Spleen (tissue), 11 donors: ENCODE measurements around the gene AKIRIN2. TPM values are rescaled to one million over a fixed set of nuclear protein-coding genes. Genes with fewer than 3 reads are reported as not detected.

Experiments
- DNase-seq: peaks from one replicate; pipeline ENCODE4 v3.0.0-alpha.2; 2020
- H3K27ac ChIP-seq, 8 donors: fragments of 200-600 bp; sonication (generic) in 7 of 8; 1 replicate in 4 of 8; 2 replicates in 4 of 8; pipeline versions ENCODE4 v1.5.0 to v1.8.0; 2016 to 2021; ENCODE audit warnings: inconsistent platforms in 4 of 8, mild to moderate bottlenecking in 4 of 8, moderate library complexity in 1 of 8
- H3K27me3 ChIP-seq, 7 donors: fragments of 200-600 bp; sonication (generic) in 6 of 7; replicated peaks in 1 of 7; 1 replicate in 4 of 7; 2 replicates in 3 of 7; pipeline versions ENCODE4 v1.5.0 to v1.8.0; 2016 to 2021; ENCODE audit warnings: inconsistent platforms in 3 of 7, mild to moderate bottlenecking in 1 of 7
- H3K36me3 ChIP-seq, 6 donors: fragments of 200-600 bp; sonication (generic) in 5 of 6; 1 replicate in 4 of 6; 2 replicates in 2 of 6; pipeline versions ENCODE4 v1.5.0 to v1.8.0; 2016 to 2021; ENCODE audit warnings: inconsistent platforms in 2 of 6
- H3K4me1 ChIP-seq, 6 donors: fragments of 200-600 bp; sonication (generic) in 5 of 6; 1 replicate in 3 of 6; 2 replicates in 3 of 6; pipeline versions ENCODE4 v1.5.0 to v1.8.0; 2016 to 2021; ENCODE audit warnings: inconsistent platforms in 3 of 6
- H3K4me3 ChIP-seq, 8 donors: fragments of 200-600 bp; sonication (generic) in 7 of 8; 1 replicate in 4 of 8; 2 replicates in 4 of 8; pipeline versions ENCODE4 v1.5.0 to v1.8.0; 2016 to 2021; ENCODE audit warnings: inconsistent platforms in 4 of 8, mild to moderate bottlenecking in 4 of 8, moderate library complexity in 2 of 8
- H3K9me3 ChIP-seq, 8 donors: fragments of 200-600 bp; sonication (generic) in 7 of 8; 1 replicate in 4 of 8; 2 replicates in 4 of 8; pipeline versions ENCODE4 v1.5.0 to v1.8.0; 2016 to 2021; ENCODE audit warnings: inconsistent platforms in 4 of 8
- POLR2A ChIP-seq, 3 donors: fragments of 450-650 bp; IDR thresholded peaks; one replicate each; pipeline ENCODE4 v1.5.1; 2017; ENCODE audit warnings: antibody characterized with exemption in 3 of 3, mild to moderate bottlenecking in 1 of 3
- POLR2AphosphoS5 ChIP-seq, 3 donors: sonication (generic); formaldehyde crosslinking; IDR thresholded peaks; one replicate each; pipeline ENCODE4 v1.5.1; 2017; ENCODE audit warnings: antibody characterized with exemption in 3 of 3
- WGBS, 5 donors: extraction: QIAGEN DNeasy Blood & Tissue Kit in 3 of 5; methylation state at CpG; one replicate each; pipeline versions ENCODE4 v1.1.5 to v1.1.7; 2013 to 2018; 5-methylcytosine and 5-hydroxymethylcytosine counted together
- intact Hi-C: fragments of 100-400 bp; cut with DNase I; formaldehyde crosslinking; loops from one replicate; pipeline ENCODE4 v1.15.0; 2023; ENCODE audit warnings: low total_unique reads
- polyA plus RNA-seq, 3 donors: library from polyadenylated mRNA; stranded (reverse); fragments of 200-250 nt; gene quantifications; one replicate each; pipeline ENCODE4 v1.2.1, GENCODE V29; 2013
- total RNA-seq, 7 donors: library from RNA; depleted of rRNA in 3 of 7; stranded (reverse); fragments of >200 nt in 3 of 7; fragmentation: NEBNext Ultra II Directional in 4 of 7; extraction: Animal tissue kit (Norgen Biotek cat#: 25700) in 4 of 7; gene quantifications; one replicate each; pipeline versions ENCODE4 v1.1.0 to v1.2.1, GENCODE V29; 2016 to 2021
- TF ChIP-seq, protein P1 (sequence below), 11 experiments: fragments of 200-600 bp in 7 of 11; fragments of 450-650 bp in 4 of 11; sonication (generic) in 4 of 11; IDR thresholded peaks in 8 of 11; conservative IDR thresholded peaks in 3 of 11; 1 replicate in 7 of 11; 2 replicates in 4 of 11; pipeline versions ENCODE4 v1.4.0 to v1.8.0; 2016 to 2021; ENCODE audit warnings: antibody characterized with exemption in 11 of 11, inconsistent platforms in 4 of 11, mild to moderate bottlenecking in 1 of 11
- donor health status: healthy with polysubstance abuse.
- donor health status: DM: no; HTN: no; CAD: no; lungs with moderate emphysema.
- donor health status: DM: no; HTN: no; CAD: no.
- donor health status: Bipolar disorder and iron deficiency.
- donor health status: healthy.
- donor health status: DM: no; HTN: no; CAD: no.
- donor health status: DM: yes; HTN: yes; CAD: no.

The AKIRIN2 gene
- total and polyA plus RNA-seq, 10 donors, result 35.1 to 106 (median 68.2) TPM

- H3K4me3 ChIP-seq, result no peak overlapping the region
- no peak for DNase-seq
- peak overlapping the region in 5 of 8 donors; percentile 19 to 72 (median 53) for H3K27ac ChIP-seq
- H3K27me3 ChIP-seq, result no peaks in the 10 kb centered on the region
- no peaks in the 10 kb centered on the region for H3K36me3 ChIP-seq
- peaks cover 0 to 41% (median 20%) of the 10 kb centered on the region in 6 donors for H3K4me1 ChIP-seq
- 71 to 85% (median 80%) methylated on average over 3 of the region's 3 CpGs for WGBS, 5 donors
- no peaks in the 10 kb centered on the region for H3K9me3 ChIP-seq
- TF ChIP-seq, protein P1, sequence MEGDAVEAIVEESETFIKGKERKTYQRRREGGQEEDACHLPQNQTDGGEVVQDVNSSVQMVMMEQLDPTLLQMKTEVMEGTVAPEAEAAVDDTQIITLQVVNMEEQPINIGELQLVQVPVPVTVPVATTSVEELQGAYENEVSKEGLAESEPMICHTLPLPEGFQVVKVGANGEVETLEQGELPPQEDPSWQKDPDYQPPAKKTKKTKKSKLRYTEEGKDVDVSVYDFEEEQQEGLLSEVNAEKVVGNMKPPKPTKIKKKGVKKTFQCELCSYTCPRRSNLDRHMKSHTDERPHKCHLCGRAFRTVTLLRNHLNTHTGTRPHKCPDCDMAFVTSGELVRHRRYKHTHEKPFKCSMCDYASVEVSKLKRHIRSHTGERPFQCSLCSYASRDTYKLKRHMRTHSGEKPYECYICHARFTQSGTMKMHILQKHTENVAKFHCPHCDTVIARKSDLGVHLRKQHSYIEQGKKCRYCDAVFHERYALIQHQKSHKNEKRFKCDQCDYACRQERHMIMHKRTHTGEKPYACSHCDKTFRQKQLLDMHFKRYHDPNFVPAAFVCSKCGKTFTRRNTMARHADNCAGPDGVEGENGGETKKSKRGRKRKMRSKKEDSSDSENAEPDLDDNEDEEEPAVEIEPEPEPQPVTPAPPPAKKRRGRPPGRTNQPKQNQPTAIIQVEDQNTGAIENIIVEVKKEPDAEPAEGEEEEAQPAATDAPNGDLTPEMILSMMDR (IDR thresholded peaks at IDR 0.05 in 8 of 11, conservative IDR thresholded peaks at IDR 0.05 in 3 of 11), result no peak
- TF ChIP-seq POLR2A (IDR thresholded peaks at IDR 0.05) (no peak), POLR2AphosphoS5 (IDR thresholded peaks at IDR 0.05) (no peak)
- intact Hi-C loops, result no loop called here
Observed at GRCh38 chr6:87738000-87738399, 36.0 kb upstream of the AKIRIN2 start.

- WGBS, 5 donors, result 71 to 76% (median 72%) methylated on average over 3 to 5 of the region's 5 CpGs
- TF ChIP-seq, protein P1 (IDR thresholded peaks at IDR 0.05 in 8 of 11, conservative IDR thresholded peaks at IDR 0.05 in 3 of 11), result no peak
- TF ChIP-seq POLR2A (IDR thresholded peaks at IDR 0.05) (no peak), POLR2AphosphoS5 (IDR thresholded peaks at IDR 0.05) (no peak)
Observed at GRCh38 chr6:87736809-87737540, 34.9 kb upstream of the AKIRIN2 start.

GRCh38 chr6:87731818-87732661 is 30.0 kb upstream of the AKIRIN2 start:
- Histone ChIP-seq H3K36me3 (no peaks in the 10 kb centered on the region), H3K27ac (peak overlapping the region; percentile 63 to 92 (median 85)), H3K4me3 (peak overlapping the region in 1 of 8 donors; percentile 57), H3K9me3 (no peaks in the 10 kb centered on the region), H3K27me3 (no peaks in the 10 kb centered on the region), H3K4me1 (peaks cover 16 to 60% (median 38%) of the 10 kb centered on the region in 6 donors)
- WGBS, 5 donors, result 13 to 25% (median 18%) methylated on average over 4 of the region's 4 CpGs
- peak; percentile 91 for DNase-seq
- intact Hi-C loops, result no loop called here
- TF ChIP-seq, protein P1 (IDR thresholded peaks at IDR 0.05 in 8 of 11, conservative IDR thresholded peaks at IDR 0.05 in 3 of 11), result no peak
- TF ChIP-seq POLR2AphosphoS5 (IDR thresholded peaks at IDR 0.05), result peak in 2 of 3 donors; percentile 11 to 93
- TF ChIP-seq POLR2A (IDR thresholded peaks at IDR 0.05), result no peak

More at GRCh38 chr6:87736809-87737540, 34.9 kb upstream of the AKIRIN2 start:
- no peak overlapping the region for H3K4me3 ChIP-seq
- H3K9me3 ChIP-seq, result no peaks in the 10 kb centered on the region
- no peak for DNase-seq
- no peaks in the 10 kb centered on the region for H3K36me3 ChIP-seq
- intact Hi-C loops, result no loop called here
- H3K4me1 ChIP-seq, result peaks cover 5 to 41% (median 19%) of the 10 kb centered on the region in 6 donors
- H3K27me3 ChIP-seq, result no peaks in the 10 kb centered on the region
- H3K27ac ChIP-seq, result peak overlapping the region in 5 of 8 donors; percentile 33 to 72 (median 55)

- Histone ChIP-seq H3K27me3 (no peaks in the 10 kb centered on the region), H3K27ac (peak overlapping the region in 6 of 8 donors; percentile 80 to 92 (median 87))
- intact Hi-C loops, result no loop called here
Observed at GRCh38 chr6:87731080-87731479, 29.0 kb upstream of the AKIRIN2 start.

More at GRCh38 chr6:87731080-87731479, 29.0 kb upstream of the AKIRIN2 start:
- Histone ChIP-seq H3K9me3 (no peaks in the 10 kb centered on the region), H3K4me3 (no peak overlapping the region), H3K4me1 (peaks cover 16 to 60% (median 38%) of the 10 kb centered on the region in 6 donors), H3K36me3 (no peaks in the 10 kb centered on the region)
- no peak for DNase-seq
- no peak for TF ChIP-seq POLR2A (IDR thresholded peaks at IDR 0.05)
- TF ChIP-seq, protein P1 (IDR thresholded peaks at IDR 0.05 in 8 of 11, conservative IDR thresholded peaks at IDR 0.05 in 3 of 11), result no peak
- TF ChIP-seq POLR2AphosphoS5 (IDR thresholded peaks at IDR 0.05), result no peak
